ENCODE measurements around the gene PPP2R5E. TPM values are rescaled to one million over a fixed set of nuclear protein-coding genes. Genes with fewer than 3 reads are reported as not detected.

Gene PPP2R5E
- total RNA-seq, 2 donors from 2014 or later: 13.9 to 25.5 TPM

- ATAC-seq (ENCODE audit: insufficient number of reproducible peaks, low FRiP score, low read depth): no peak
Measured at GRCh38 chr14:63493246-63493645, 49.9 kb downstream of the PPP2R5E start.

DNA sequence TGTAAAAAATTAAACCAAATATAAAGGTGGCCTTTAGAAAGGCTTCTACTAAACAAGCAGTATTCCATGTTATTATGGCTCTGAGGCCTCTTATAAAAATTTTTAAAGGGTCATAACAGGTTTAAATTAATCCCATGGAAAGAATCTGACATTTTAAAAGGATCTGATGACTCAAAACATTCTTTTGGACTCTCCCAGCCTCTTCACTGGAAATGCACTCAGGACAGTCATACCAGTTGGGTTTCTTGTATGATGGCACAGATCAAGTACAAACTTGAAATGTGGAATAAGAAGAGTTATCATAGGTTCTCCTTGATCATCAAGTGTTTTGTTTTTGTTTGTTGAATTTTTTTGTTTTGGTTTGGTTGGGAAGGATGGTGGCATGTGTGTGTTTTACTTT lies 50.8 kb downstream of the PPP2R5E start:
- no peaks in the 10 kb centered on the region for H3K36me3 ChIP-seq
- peak overlapping the region in 1 of 2 donors; percentile 11 for H3K27ac ChIP-seq
- H3K4me1 ChIP-seq (ENCODE audit: control insufficient read depth in 1 of 2, low read depth in 2 of 2): peaks cover 25 to 59% of the 10 kb centered on the region in 2 donors
- no peaks in the 10 kb centered on the region for H3K9me3 ChIP-seq
- H3K4me3 ChIP-seq: no peak overlapping the region
- H3K27me3 ChIP-seq (replicated peaks; ENCODE audit: insufficient read depth): no peaks in the 10 kb centered on the region
- no peak for ATAC-seq (ENCODE audit: insufficient number of reproducible peaks, low FRiP score, low read depth)
- no peak for TF ChIP-seq CTCF (IDR thresholded peaks at IDR 0.05)
- DNase-seq (ENCODE audit: low spot score): no peak

More at GRCh38 chr14:63493246-63493645, 49.9 kb downstream of the PPP2R5E start:
- no peaks in the 10 kb centered on the region for H3K9me3 ChIP-seq
- no peak for TF ChIP-seq CTCF (IDR thresholded peaks at IDR 0.05)
- H3K27me3 ChIP-seq (replicated peaks; ENCODE audit: insufficient read depth): no peaks in the 10 kb centered on the region
- no peak overlapping the region for H3K4me3 ChIP-seq
- no peaks in the 10 kb centered on the region for H3K36me3 ChIP-seq
- no peak overlapping the region for H3K27ac ChIP-seq
- H3K4me1 ChIP-seq (ENCODE audit: control insufficient read depth in 1 of 2, low read depth in 2 of 2): peaks cover 29 to 68% of the 10 kb centered on the region in 2 donors
- no peak for DNase-seq (ENCODE audit: low spot score)

- H3K4me1 ChIP-seq (ENCODE audit: control insufficient read depth in 1 of 2, low read depth in 2 of 2): peaks cover 13 to 39% of the 10 kb centered on the region in 2 donors
- no peaks in the 10 kb centered on the region for H3K27me3 ChIP-seq (replicated peaks; ENCODE audit: insufficient read depth)
- H3K9me3 ChIP-seq: no peaks in the 10 kb centered on the region
- no peak for TF ChIP-seq CTCF (IDR thresholded peaks at IDR 0.05)
- no peak for DNase-seq (ENCODE audit: low spot score)
- no peak for ATAC-seq (ENCODE audit: insufficient number of reproducible peaks, low FRiP score, low read depth)
- H3K36me3 ChIP-seq: no peaks in the 10 kb centered on the region
- no peak overlapping the region for H3K27ac ChIP-seq
- no peak overlapping the region for H3K4me3 ChIP-seq
Measured at GRCh38 chr14:63487724-63488123, 55.5 kb downstream of the PPP2R5E start.

- H3K27ac ChIP-seq: no peak overlapping the region
- no peaks in the 10 kb centered on the region for H3K27me3 ChIP-seq (replicated peaks; ENCODE audit: insufficient read depth)
- no peak for TF ChIP-seq CTCF (IDR thresholded peaks at IDR 0.05)
- H3K9me3 ChIP-seq: no peaks in the 10 kb centered on the region
- H3K4me3 ChIP-seq: no peak overlapping the region
- DNase-seq (ENCODE audit: low spot score) (no peak), ATAC-seq (ENCODE audit: insufficient number of reproducible peaks, low FRiP score, low read depth) (no peak)
- peaks cover 10 to 37% of the 10 kb centered on the region in 2 donors for H3K4me1 ChIP-seq (ENCODE audit: control insufficient read depth in 1 of 2, low read depth in 2 of 2)
- H3K36me3 ChIP-seq: no peaks in the 10 kb centered on the region
Measured at GRCh38 chr14:63486738-63487137, 56.4 kb downstream of the PPP2R5E start.

GRCh38 chr14:63483315-63483714 lies 59.9 kb downstream of the PPP2R5E start:
- no peak overlapping the region for H3K27ac ChIP-seq
- no peak for TF ChIP-seq CTCF (IDR thresholded peaks at IDR 0.05)
- ATAC-seq (ENCODE audit: insufficient number of reproducible peaks, low FRiP score, low read depth): no peak
- H3K36me3 ChIP-seq: no peaks in the 10 kb centered on the region
- H3K4me3 ChIP-seq: no peak overlapping the region
- no peaks in the 10 kb centered on the region for H3K27me3 ChIP-seq (replicated peaks; ENCODE audit: insufficient read depth)
- no peak for DNase-seq (ENCODE audit: low spot score)
- no peaks in the 10 kb centered on the region for H3K9me3 ChIP-seq
- H3K4me1 ChIP-seq (ENCODE audit: control insufficient read depth in 1 of 2, low read depth in 2 of 2): peaks cover 13 to 27% of the 10 kb centered on the region in 2 donors

Data from thoracic aorta (tissue), 2 donors.